Fibroblast of lung (primary cell): Measurements from ENCODE around the gene B3GNT7.

Experiments
- EZH2 ChIP-seq: IDR thresholded peaks from 2 replicates; pipeline ENCODE4 v1.5.1; 2012; ENCODE audit warnings: low read length, control low read depth, mild to moderate bottlenecking; ENCODE audit errors: missing control alignments
- TF ChIP-seq, protein P1 (sequence below), 2 donors: IDR thresholded peaks in 1 of 2; conservative IDR thresholded peaks in 1 of 2; 1 replicate in 1 of 2; 2 replicates in 1 of 2; pipeline ENCODE4 v1.5.1; 2011 to 2012; ENCODE audit warnings: low read length in 2 of 2, control low read depth in 1 of 2, inconsistent platforms in 1 of 2, low read depth in 1 of 2, mild to moderate bottlenecking in 1 of 2

DNA sequence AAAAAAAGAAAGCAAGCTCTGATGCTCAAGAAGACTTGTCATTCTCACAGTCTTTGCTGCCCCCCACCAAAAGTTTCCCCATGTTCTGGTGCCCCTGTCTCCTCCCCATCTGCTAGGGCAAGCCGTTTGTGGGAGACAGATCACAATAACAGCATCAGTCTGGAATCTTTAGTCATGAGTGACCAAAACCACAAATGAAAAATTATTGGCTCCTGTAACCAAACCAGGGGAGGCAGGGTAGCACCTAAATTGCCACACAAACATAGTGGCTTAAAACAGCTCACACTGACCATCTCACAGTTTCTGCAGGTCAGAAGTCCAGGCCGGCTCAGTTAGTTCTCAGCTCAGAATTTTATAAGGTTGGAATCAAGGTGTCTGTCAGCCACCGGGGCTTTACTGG is 9.1 kb upstream of the B3GNT7 start:
- TF ChIP-seq, protein P1, sequence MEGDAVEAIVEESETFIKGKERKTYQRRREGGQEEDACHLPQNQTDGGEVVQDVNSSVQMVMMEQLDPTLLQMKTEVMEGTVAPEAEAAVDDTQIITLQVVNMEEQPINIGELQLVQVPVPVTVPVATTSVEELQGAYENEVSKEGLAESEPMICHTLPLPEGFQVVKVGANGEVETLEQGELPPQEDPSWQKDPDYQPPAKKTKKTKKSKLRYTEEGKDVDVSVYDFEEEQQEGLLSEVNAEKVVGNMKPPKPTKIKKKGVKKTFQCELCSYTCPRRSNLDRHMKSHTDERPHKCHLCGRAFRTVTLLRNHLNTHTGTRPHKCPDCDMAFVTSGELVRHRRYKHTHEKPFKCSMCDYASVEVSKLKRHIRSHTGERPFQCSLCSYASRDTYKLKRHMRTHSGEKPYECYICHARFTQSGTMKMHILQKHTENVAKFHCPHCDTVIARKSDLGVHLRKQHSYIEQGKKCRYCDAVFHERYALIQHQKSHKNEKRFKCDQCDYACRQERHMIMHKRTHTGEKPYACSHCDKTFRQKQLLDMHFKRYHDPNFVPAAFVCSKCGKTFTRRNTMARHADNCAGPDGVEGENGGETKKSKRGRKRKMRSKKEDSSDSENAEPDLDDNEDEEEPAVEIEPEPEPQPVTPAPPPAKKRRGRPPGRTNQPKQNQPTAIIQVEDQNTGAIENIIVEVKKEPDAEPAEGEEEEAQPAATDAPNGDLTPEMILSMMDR (conservative IDR thresholded peaks at IDR 0.05 in 1 of 2, IDR thresholded peaks at IDR 0.05 in 1 of 2; ENCODE audit: low read depth in 1 of 2, low read length in 2 of 2): no peak
- no peak for TF ChIP-seq EZH2
